ENCODE results near the gene ZNF664. TPM values are rescaled to one million over a fixed set of nuclear protein-coding genes. Genes with fewer than 3 reads are reported as not detected.

Gene ZNF664
- total and polyA plus RNA-seq, 2 of the 8 experiments (the other 6 are each of a cell fraction or from before 2014, with no cell fraction given) = 22.8 to 51.4 TPM

- no peak for TF ChIP-seq BACH1 (IDR thresholded peaks at IDR 0.05; ENCODE audit: low read length)
These were observed 42.8 kb downstream of the ZNF664 start (continued) for GRCh38 chr12:124015494-124016461.
